Measurements from ENCODE around the gene GBE1. TPM values are rescaled to one million over a fixed set of nuclear protein-coding genes. Genes with fewer than 3 reads are reported as not detected.

Gene GBE1
- total RNA-seq, 1 experiment from 2014 or later, result 9.2 TPM

DNA sequence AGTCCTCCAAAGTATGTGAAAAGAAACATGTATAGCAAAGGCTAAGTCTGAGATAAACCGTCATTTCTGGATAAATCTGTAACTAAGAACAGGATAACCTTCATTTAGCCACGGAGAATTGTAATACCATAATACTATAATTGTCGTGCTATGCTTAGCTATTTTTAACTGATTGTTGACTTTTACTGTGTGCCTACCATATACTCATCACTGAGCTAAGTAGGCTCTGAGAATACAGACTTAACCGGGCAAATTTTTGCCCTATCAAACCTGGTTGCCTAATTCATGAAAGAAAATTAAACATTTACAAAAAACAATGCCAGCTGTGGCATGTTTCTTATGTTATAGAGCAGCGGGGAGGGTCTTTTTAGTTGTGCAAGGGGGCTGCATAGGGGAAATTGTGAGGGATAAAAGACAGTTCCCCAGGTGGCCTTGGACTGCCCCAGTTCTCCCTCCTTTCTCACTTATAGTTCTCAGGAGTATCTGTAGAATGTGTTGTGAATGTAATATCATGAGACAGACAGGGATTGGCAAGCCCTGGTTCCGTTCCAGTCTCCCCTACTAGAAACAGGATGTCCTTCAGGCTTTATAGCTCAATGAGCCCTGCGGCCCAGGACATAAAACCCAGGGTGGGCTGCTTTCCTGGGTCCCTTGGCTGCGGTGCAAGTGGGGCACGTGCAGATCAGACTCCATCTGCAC lies 318.5 kb downstream of the GBE1 start:
- DNase-seq (ENCODE audit: low spot score) (no peak), ATAC-seq (no peak)
- Mint-ChIP-seq H3K4me1 (0 out of 2 replicates have a peak, but pooled peaks cover 2% of the 10 kb centered on the region), H3K36me3 (no peaks in the 10 kb centered on the region), H3K27ac (no peak overlapping the region), H3K27me3 (ENCODE audit: low read depth) (no peaks in the 10 kb centered on the region), H3K9me3 (peaks cover 14% of the 10 kb centered on the region), H3K4me3 (no peak overlapping the region)
- ChIA-PET CTCF (no interaction called here), POLR2A (no interaction called here)
- no peak for TF ChIP-seq ESRRA (CRISPR knock-in tag; IDR thresholded peaks at IDR 0.05; ENCODE audit: borderline replicate concordance)
- TF ChIP-seq, protein P1, sequence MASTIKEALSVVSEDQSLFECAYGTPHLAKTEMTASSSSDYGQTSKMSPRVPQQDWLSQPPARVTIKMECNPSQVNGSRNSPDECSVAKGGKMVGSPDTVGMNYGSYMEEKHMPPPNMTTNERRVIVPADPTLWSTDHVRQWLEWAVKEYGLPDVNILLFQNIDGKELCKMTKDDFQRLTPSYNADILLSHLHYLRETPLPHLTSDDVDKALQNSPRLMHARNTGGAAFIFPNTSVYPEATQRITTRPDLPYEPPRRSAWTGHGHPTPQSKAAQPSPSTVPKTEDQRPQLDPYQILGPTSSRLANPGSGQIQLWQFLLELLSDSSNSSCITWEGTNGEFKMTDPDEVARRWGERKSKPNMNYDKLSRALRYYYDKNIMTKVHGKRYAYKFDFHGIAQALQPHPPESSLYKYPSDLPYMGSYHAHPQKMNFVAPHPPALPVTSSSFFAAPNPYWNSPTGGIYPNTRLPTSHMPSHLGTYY (CRISPR knock-in tag; IDR thresholded peaks at IDR 0.05), result no peak
- TF ChIP-seq, protein P2, sequence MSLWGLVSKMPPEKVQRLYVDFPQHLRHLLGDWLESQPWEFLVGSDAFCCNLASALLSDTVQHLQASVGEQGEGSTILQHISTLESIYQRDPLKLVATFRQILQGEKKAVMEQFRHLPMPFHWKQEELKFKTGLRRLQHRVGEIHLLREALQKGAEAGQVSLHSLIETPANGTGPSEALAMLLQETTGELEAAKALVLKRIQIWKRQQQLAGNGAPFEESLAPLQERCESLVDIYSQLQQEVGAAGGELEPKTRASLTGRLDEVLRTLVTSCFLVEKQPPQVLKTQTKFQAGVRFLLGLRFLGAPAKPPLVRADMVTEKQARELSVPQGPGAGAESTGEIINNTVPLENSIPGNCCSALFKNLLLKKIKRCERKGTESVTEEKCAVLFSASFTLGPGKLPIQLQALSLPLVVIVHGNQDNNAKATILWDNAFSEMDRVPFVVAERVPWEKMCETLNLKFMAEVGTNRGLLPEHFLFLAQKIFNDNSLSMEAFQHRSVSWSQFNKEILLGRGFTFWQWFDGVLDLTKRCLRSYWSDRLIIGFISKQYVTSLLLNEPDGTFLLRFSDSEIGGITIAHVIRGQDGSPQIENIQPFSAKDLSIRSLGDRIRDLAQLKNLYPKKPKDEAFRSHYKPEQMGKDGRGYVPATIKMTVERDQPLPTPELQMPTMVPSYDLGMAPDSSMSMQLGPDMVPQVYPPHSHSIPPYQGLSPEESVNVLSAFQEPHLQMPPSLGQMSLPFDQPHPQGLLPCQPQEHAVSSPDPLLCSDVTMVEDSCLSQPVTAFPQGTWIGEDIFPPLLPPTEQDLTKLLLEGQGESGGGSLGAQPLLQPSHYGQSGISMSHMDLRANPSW (CRISPR knock-in tag; conservative IDR thresholded peaks at IDR 0.05; ENCODE audit: low read depth), result no peak
- TF ChIP-seq, protein P3, sequence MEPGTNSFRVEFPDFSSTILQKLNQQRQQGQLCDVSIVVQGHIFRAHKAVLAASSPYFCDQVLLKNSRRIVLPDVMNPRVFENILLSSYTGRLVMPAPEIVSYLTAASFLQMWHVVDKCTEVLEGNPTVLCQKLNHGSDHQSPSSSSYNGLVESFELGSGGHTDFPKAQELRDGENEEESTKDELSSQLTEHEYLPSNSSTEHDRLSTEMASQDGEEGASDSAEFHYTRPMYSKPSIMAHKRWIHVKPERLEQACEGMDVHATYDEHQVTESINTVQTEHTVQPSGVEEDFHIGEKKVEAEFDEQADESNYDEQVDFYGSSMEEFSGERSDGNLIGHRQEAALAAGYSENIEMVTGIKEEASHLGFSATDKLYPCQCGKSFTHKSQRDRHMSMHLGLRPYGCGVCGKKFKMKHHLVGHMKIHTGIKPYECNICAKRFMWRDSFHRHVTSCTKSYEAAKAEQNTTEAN (CRISPR knock-in tag; IDR thresholded peaks at IDR 0.05), result no peak
- TF ChIP-seq ZNF423 (CRISPR knock-in tag; IDR thresholded peaks at IDR 0.05), result no peak
- TF ChIP-seq, protein P4, sequence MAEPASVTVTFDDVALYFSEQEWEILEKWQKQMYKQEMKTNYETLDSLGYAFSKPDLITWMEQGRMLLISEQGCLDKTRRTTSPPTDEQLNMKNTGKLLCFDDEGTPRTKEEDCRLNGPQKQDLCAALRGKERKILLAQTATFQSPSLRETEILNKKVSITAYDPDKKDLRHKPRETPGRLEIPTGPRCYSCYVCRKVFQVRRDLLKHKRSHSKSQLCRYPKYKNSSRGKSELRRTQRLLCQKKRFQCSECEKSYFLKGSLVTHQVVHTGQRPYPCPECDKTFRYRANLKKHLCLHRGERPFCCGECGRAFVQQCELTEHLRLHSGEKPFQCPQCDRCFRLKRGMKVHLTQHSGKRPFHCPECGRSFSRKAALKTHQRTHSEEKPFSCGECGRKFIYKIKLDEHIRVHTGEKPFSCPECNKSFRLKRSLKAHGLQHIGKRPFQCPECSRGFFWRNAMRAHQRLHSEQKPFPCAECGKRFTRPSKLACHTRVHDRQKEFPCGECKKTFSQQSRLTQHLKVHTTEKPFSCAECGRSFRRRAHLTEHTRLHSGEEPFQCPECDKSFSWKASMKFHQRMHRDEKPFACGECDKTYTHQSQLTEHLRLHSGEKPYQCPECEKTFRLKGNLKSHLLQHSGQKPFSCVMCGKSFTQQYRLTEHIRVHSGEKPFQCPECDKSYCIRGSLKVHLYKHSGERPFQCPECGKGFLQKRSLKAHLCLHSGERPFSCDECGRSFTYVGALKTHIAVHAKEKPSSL (CRISPR knock-in tag; conservative IDR thresholded peaks at IDR 0.05), result no peak

DNA sequence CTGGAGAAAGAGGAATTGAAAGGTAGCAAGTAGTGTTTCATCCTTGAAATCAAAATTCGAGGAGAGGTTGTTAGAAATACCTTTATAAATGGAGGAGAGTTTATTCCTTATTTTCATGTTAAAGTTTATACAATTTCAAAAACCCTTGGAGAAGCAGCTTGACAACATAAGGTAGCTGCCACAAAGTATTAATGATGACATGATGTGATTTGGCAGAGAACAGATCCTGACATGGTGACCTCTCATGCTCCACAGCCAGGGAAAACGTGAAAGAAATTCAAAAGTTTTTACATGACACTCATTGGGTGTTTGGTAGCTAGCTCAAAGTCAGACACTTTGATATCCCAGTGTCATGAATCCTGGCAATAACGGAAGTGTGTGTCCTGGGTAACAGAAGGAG lies 320.8 kb downstream of the GBE1 start:
- H3K36me3 Mint-ChIP-seq, result no peaks in the 10 kb centered on the region
- no peak for TF ChIP-seq ZBTB21 (CRISPR knock-in tag; IDR thresholded peaks at IDR 0.05; ENCODE audit: borderline replicate concordance)
- TF ChIP-seq, protein P5, sequence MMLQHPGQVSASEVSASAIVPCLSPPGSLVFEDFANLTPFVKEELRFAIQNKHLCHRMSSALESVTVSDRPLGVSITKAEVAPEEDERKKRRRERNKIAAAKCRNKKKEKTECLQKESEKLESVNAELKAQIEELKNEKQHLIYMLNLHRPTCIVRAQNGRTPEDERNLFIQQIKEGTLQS (CRISPR knock-in tag; conservative IDR thresholded peaks at IDR 0.05), result no peak
- TF ChIP-seq, protein P6, sequence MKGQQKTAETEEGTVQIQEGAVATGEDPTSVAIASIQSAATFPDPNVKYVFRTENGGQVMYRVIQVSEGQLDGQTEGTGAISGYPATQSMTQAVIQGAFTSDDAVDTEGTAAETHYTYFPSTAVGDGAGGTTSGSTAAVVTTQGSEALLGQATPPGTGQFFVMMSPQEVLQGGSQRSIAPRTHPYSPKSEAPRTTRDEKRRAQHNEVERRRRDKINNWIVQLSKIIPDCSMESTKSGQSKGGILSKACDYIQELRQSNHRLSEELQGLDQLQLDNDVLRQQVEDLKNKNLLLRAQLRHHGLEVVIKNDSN (CRISPR knock-in tag; IDR thresholded peaks at IDR 0.05), result no peak
- TF ChIP-seq MXD4 (CRISPR knock-in tag; IDR thresholded peaks at IDR 0.05; ENCODE audit: borderline replicate concordance), result no peak
- TF ChIP-seq TEAD1 (CRISPR knock-in tag; IDR thresholded peaks at IDR 0.05), result no peak
- no peak for TF ChIP-seq JAZF1 (CRISPR knock-in tag; IDR thresholded peaks at IDR 0.05)
- TF ChIP-seq, protein P7, sequence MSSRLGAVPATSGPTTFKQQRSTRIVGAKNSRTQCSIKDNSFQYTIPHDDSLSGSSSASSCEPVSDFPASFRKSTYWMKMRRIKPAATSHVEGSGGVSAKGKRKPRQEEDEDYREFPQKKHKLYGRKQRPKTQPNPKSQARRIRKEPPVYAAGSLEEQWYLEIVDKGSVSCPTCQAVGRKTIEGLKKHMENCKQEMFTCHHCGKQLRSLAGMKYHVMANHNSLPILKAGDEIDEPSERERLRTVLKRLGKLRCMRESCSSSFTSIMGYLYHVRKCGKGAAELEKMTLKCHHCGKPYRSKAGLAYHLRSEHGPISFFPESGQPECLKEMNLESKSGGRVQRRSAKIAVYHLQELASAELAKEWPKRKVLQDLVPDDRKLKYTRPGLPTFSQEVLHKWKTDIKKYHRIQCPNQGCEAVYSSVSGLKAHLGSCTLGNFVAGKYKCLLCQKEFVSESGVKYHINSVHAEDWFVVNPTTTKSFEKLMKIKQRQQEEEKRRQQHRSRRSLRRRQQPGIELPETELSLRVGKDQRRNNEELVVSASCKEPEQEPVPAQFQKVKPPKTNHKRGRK (CRISPR knock-in tag; IDR thresholded peaks at IDR 0.05; ENCODE audit: borderline replicate concordance), result no peak
- no peak for TF ChIP-seq ZNF317 (CRISPR knock-in tag; IDR thresholded peaks at IDR 0.05; ENCODE audit: borderline replicate concordance, low read depth)
- no peak for TF ChIP-seq CREB1 (CRISPR knock-in tag; IDR thresholded peaks at IDR 0.05)
- TF ChIP-seq, protein P8, sequence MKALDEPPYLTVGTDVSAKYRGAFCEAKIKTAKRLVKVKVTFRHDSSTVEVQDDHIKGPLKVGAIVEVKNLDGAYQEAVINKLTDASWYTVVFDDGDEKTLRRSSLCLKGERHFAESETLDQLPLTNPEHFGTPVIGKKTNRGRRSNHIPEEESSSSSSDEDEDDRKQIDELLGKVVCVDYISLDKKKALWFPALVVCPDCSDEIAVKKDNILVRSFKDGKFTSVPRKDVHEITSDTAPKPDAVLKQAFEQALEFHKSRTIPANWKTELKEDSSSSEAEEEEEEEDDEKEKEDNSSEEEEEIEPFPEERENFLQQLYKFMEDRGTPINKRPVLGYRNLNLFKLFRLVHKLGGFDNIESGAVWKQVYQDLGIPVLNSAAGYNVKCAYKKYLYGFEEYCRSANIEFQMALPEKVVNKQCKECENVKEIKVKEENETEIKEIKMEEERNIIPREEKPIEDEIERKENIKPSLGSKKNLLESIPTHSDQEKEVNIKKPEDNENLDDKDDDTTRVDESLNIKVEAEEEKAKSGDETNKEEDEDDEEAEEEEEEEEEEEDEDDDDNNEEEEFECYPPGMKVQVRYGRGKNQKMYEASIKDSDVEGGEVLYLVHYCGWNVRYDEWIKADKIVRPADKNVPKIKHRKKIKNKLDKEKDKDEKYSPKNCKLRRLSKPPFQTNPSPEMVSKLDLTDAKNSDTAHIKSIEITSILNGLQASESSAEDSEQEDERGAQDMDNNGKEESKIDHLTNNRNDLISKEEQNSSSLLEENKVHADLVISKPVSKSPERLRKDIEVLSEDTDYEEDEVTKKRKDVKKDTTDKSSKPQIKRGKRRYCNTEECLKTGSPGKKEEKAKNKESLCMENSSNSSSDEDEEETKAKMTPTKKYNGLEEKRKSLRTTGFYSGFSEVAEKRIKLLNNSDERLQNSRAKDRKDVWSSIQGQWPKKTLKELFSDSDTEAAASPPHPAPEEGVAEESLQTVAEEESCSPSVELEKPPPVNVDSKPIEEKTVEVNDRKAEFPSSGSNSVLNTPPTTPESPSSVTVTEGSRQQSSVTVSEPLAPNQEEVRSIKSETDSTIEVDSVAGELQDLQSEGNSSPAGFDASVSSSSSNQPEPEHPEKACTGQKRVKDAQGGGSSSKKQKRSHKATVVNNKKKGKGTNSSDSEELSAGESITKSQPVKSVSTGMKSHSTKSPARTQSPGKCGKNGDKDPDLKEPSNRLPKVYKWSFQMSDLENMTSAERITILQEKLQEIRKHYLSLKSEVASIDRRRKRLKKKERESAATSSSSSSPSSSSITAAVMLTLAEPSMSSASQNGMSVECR (CRISPR knock-in tag; IDR thresholded peaks at IDR 0.05; ENCODE audit: borderline replicate concordance), result no peak
- no peak for TF ChIP-seq NR3C1 (CRISPR knock-in tag; conservative IDR thresholded peaks at IDR 0.05; ENCODE audit: low read depth)
- no peak for TF ChIP-seq TCF7 (CRISPR knock-in tag; IDR thresholded peaks at IDR 0.05; ENCODE audit: low read depth)
- H3K4me1 Mint-ChIP-seq, result 0 out of 2 replicates have a peak, but pooled peaks cover 2% of the 10 kb centered on the region
- no peak overlapping the region for H3K27ac Mint-ChIP-seq
- ChIA-PET POLR2A (no interaction called here), CTCF (no interaction called here)
- no peak for DNase-seq (ENCODE audit: low spot score)
- H3K9me3 Mint-ChIP-seq, result peaks cover 11% of the 10 kb centered on the region
- no peak for ATAC-seq
- H3K4me3 Mint-ChIP-seq, result no peak overlapping the region
- H3K27me3 Mint-ChIP-seq (ENCODE audit: low read depth), result no peaks in the 10 kb centered on the region
